ENCODE data around the gene TMEM150A.
"Not testable (repeated sequence)": the region's sequence is repeated elsewhere in the genome, so short reads cannot be mapped to it uniquely, and the experiment has no call there.

Gene TMEM150A

GRCh38 chr2:85611705-85612587, 9.4 kb upstream of the TMEM150A start, which contains the start of gene C2orf68:
Gene C2orf68 (minus strand): TSS chr2:85612066. CDS start chr2:85611984, 82 bp downstream.
- peak; percentile 62 for DNase-seq (ENCODE audit: low read depth)

- DNase-seq (ENCODE audit: low read depth): no peak
Observed at GRCh38 chr2:85611217-85611704, 8.8 kb upstream of the TMEM150A start.

DNA sequence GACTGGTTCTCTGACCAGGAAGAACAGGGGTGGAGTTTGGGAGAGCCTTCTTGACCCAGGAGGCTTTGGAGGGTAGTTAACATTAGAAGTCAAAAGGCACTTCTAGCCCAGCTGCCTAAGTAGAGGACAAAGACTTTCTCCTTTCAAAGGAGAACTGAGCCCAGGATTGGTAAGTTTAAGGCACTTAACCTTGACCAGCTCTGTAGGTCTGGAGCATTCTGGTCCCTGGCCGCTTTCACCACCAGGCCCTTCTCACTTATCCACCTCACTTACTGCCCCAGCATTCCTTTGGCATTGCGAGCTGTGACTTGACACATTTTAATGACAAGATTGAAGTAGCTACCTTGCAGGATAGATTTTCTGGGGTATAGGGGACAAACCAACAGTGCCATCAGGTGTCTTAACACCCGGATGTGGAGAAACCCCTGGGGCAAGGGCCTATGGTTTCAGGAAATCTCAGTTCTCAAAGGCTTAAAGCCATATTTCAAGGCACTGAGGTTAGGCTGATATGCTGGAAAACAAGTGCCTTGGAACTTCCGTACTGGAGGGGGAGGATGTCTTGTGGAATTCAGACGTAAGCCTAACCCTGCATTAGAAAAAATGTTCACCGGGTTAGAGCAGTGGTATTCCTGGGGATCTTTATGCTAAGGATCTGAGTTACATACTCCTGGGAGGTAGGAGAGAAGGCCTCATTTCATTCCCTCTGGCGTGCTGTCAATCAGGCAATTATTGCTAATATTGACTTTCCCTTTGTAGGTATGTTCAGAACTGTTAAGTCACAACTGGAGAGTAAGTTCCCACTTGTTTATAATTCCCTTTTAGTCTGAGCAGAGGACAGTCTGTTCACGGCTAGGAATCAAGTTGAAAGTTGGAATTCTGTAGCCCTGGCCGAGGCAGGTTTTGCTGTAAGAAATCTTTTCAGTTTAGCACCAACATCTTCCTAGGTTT, 5.0 kb upstream of the TMEM150A start:
- DNase-seq (ENCODE audit: low read depth): no peak

- no peak for DNase-seq (ENCODE audit: low read depth)
Observed at GRCh38 chr2:85606116-85606455, 3.6 kb upstream of the TMEM150A start.

- no peak for DNase-seq (ENCODE audit: low read depth)
Observed at GRCh38 chr2:85605406-85606115, 3.1 kb upstream of the TMEM150A start.

DNA sequence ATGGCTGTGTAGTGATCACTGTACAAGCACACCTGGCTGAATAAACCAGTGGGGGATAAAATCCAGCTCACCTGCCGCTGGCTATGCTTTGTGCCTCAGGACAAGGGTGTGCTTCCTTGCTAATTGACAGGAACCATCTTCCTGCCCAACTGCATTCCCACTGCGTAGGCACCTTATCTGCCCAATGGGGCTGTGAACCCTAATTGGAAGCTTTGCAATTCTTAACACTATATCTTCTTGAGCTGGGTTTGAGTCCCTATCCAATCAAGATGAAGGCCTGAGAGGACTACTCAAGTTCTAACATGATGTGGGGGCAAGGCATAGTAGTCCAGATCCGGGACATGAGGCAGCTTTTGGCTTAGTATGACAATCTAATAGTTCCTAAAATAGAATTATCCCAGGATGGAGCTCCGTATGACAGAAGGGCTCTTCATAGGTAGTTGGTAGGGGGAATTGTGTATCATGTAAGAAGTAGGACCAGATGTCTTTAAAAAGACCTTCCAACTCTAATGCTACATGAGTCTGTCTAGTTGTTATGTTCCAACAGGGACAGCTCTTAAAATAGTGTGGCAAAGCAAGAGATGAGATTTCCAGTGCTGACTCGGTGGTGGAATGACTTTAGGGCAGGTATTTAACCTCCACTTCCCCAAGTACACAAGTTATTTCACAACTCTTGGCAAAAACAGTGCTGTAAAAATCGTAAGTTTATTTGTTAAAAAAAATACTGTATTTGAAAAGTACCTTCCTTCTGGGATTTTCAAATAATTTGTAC, 2.3 kb upstream of the TMEM150A start:
- DNase-seq (ENCODE audit: low read depth): no peak

DNA sequence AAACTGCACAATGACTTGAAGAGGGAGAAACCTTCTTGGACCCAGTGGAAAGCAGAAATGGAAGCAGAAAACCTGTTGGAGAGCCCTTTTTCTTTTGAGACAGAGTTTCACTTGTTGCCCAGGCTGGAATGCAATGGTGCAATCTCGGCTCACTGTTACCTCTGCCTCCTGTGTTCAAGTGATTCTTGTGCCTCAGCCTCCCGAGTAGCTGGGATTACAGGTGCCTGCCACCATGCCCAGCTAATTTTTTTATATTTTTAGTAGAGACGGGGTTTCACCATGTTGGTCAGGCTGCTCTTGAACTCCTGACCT, 1.6 kb upstream of the TMEM150A start:
- not testable (repeated sequence) for DNase-seq (ENCODE audit: low read depth)

- DNase-seq (ENCODE audit: low read depth): no peak
Observed at GRCh38 chr2:85601771-85602475, 575 bp downstream of the TMEM150A start.

GRCh38 chr2:85600951-85601770, 1.3 kb downstream of the TMEM150A start:
- no peak for DNase-seq (ENCODE audit: low read depth)

GRCh38 chr2:85600235-85600575, 2.3 kb downstream of the TMEM150A start:
- no peak for DNase-seq (ENCODE audit: low read depth)

DNA sequence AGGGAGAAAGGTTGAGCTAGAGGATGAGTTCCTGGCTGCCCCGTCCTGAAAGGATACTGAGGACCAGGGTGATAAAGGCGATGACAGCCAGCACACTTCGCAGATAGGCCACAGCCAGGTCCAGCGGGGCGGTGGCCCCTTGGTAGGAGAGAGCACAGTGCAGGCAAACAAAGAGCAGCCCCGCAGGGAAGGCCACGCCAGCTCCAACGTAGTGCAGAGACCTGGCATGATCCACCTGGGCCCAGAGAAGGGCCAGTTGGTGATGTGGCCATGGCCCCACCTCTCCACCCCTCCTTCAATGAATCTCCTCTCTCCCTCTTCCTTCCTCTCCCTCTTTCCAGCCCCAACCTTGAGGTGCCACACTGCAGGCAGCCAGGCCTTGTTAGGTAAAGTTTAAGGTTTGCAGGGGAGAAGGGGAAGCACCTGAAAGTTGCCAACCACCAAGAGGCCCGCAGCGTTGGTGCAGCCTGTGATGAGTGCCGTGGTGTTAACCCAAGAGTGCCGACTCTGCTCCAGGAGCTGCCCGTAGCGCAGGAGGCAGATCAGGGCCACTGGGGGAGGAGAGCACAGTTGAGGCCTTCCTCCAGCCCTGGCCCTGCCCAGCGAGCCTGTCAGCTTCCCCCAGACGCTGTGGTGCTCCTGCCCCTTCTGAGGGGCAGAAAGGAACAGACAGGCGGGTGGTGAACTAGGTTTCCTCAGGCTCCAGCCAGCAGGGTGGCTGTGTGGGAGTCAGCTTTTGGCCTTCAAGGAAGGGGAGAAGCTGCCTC, 2.8 kb downstream of the TMEM150A start:
- DNase-seq (ENCODE audit: low read depth): no peak

GRCh38 chr2:85598594-85599340, 3.7 kb downstream of the TMEM150A start:
- no peak for DNase-seq (ENCODE audit: low read depth)

GRCh38 chr2:85597241-85597640, 5.3 kb downstream of the TMEM150A start:
- no peak for DNase-seq (ENCODE audit: low read depth)

- no peak for DNase-seq (ENCODE audit: low read depth)
Observed at GRCh38 chr2:85596486-85597143, 5.9 kb downstream of the TMEM150A start.

- no peak for DNase-seq (ENCODE audit: low read depth)
Observed at GRCh38 chr2:85596026-85596333, 6.5 kb downstream of the TMEM150A start.

DNA sequence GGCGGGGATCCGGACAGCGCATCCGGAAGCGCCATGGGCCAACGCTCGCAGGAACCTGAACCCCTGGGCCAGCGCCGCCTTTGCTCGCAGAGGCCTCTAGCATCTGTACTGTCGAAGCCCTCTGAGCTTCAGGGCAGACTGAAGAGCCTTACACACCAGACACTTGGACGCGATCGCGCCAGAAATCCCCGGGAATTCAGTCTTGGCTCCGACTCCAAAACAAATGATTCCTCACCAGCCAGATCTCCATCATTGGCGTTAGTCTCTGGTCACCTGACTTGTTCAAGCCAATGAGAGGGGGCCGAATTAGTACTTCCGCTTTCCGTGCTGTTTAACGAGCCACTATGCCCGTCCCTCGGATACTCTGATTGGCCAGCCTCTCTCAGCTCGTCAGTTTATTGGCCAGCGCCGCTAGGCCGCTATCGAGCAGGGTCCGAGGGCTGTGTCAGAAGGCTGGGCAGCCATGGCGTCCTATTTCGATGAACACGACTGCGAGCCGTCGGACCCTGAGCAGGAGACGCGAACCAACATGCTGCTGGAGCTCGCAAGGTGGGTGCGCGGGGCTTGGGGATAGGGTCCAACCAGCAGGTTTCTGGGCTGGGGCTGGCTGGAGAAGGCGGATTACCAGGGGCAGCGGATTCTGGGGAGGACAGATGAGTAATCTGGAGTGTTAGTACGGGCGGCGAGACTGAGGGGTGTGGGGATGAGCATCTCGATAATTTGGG, 7.0 kb downstream of the TMEM150A start, which contains the start of gene RNF181:
Gene RNF181 (plus strand): TSS at position 445 of the 725 bp plus-strand sequence. CDS start 19 bp downstream, at position 464.
- peak; percentile 82 for DNase-seq (ENCODE audit: low read depth)

DNA sequence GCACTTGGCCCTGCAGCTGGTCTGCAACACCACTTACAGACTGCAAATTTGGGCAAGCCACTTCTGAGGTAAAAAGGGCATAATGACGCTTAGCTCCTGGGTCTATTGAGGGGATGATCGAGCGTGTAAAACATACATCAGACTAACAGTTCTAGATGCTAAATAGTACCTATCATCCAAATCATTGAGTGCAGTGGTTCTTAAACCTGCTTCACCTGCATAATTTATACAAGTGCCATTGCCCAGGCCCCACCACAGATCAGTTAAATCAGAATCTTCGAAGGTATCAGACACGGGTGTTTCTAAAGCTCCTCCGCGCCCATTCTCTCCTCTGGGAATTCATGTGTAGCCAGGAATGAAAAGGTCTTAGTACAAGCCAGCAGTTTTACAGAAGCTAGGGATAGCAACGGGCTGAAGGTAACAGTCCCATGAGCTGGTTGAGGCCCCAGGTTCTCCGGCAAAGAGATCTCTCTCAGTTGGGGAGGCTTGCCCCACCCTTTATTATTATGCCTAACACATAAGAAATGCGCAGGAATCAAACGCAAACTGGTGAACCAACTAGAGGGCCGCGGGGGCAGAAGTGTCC, 7.7 kb downstream of the TMEM150A start:
- DNase-seq (ENCODE audit: low read depth): no peak

All from stimulated activated CD8-positive, alpha-beta memory T cell treated with anti-CD3 and anti-CD28 coated beads, Interleukin-15, amount 100 ng/mL, for 1 hour (primary cell).